Measurements from ENCODE around the gene GALNT14. TPM values are rescaled to one million over a fixed set of nuclear protein-coding genes. Genes with fewer than 3 reads are reported as not detected.
"Not testable (repeated sequence)": the region's sequence is repeated elsewhere in the genome, so short reads cannot be mapped to it uniquely, and the experiment has no call there.

The GALNT14 gene
- polyA plus RNA-seq = not detected

GRCh38 chr2:31138037-31138962, at the start of gene GALNT14:
Gene GALNT14 (minus strand): TSS chr2:31138440. CDS start chr2:31138086, 354 bp downstream.
- H3K36me3 Mint-ChIP-seq = no peaks in the 10 kb centered on the region
- no peak within 1 kb of the TSS for H3K27ac Mint-ChIP-seq
- no peak for DNase-seq
- H3K9me3 Mint-ChIP-seq = no peaks in the 10 kb centered on the region
- H3K27me3 Mint-ChIP-seq (ENCODE audit: low read depth in 3 of 3) = peaks cover 8 to 15% (median 14%) of the 10 kb centered on the region in 3 donors
- peak within 1 kb of the TSS in 4 of 5 donors; percentile 9 to 60 (median 12) for H3K4me3 Mint-ChIP-seq
- peaks cover 0 to 7% of the 10 kb centered on the region in 2 donors for H3K4me1 Mint-ChIP-seq

GRCh38 chr2:31187166-31187565, 48.9 kb upstream of the GALNT14 start:
- peaks cover 0 to 2% (median 0%) of the 10 kb centered on the region in 3 donors for H3K27me3 Mint-ChIP-seq (ENCODE audit: low read depth in 3 of 3)
- no peak overlapping the region for H3K4me3 Mint-ChIP-seq
- H3K36me3 Mint-ChIP-seq = no peaks in the 10 kb centered on the region
- DNase-seq = no peak
- no peak overlapping the region for H3K27ac Mint-ChIP-seq
- peaks cover 0 to 1% (median 0%) of the 10 kb centered on the region in 6 donors for H3K9me3 Mint-ChIP-seq
- no peaks in the 10 kb centered on the region for H3K4me1 Mint-ChIP-seq

GRCh38 chr2:31183973-31184372, 45.7 kb upstream of the GALNT14 start:
- H3K9me3 Mint-ChIP-seq; H3K4me1 Mint-ChIP-seq; DNase-seq; H3K4me3 Mint-ChIP-seq; H3K36me3 Mint-ChIP-seq; H3K27ac Mint-ChIP-seq; H3K27me3 Mint-ChIP-seq (ENCODE audit: low read depth in 3 of 3): not testable (repeated sequence)

GRCh38 chr2:31176742-31177141, 38.5 kb upstream of the GALNT14 start:
- Mint-ChIP-seq H3K27me3 (ENCODE audit: low read depth in 3 of 3) (peaks cover 2 to 9% (median 5%) of the 10 kb centered on the region in 3 donors), H3K4me3 (no peak overlapping the region), H3K9me3 (no peaks in the 10 kb centered on the region), H3K27ac (no peak overlapping the region), H3K4me1 (no peaks in the 10 kb centered on the region), H3K36me3 (no peaks in the 10 kb centered on the region)
- DNase-seq = no peak

- Mint-ChIP-seq H3K27ac (no peak overlapping the region), H3K36me3 (no peaks in the 10 kb centered on the region), H3K27me3 (ENCODE audit: low read depth in 3 of 3) (peaks cover 0 to 4% (median 0%) of the 10 kb centered on the region in 3 donors), H3K4me1 (no peaks in the 10 kb centered on the region), H3K4me3 (no peak overlapping the region), H3K9me3 (no peaks in the 10 kb centered on the region)
- DNase-seq = no peak
Measured at GRCh38 chr2:31171142-31171541, 32.9 kb upstream of the GALNT14 start.

- H3K36me3 Mint-ChIP-seq = no peaks in the 10 kb centered on the region
- H3K9me3 Mint-ChIP-seq = no peaks in the 10 kb centered on the region
- no peaks in the 10 kb centered on the region for H3K4me1 Mint-ChIP-seq
- DNase-seq = peak; percentile 29 to 34 (median 33)
- H3K4me3 Mint-ChIP-seq = no peak overlapping the region
- peaks cover 0 to 4% (median 0%) of the 10 kb centered on the region in 3 donors for H3K27me3 Mint-ChIP-seq (ENCODE audit: low read depth in 3 of 3)
- no peak overlapping the region for H3K27ac Mint-ChIP-seq
Measured at GRCh38 chr2:31170071-31170698, 31.9 kb upstream of the GALNT14 start.

GRCh38 chr2:31168291-31168690, 30.1 kb upstream of the GALNT14 start:
- Mint-ChIP-seq H3K4me1 (no peaks in the 10 kb centered on the region), H3K4me3 (no peak overlapping the region), H3K9me3 (no peaks in the 10 kb centered on the region), H3K36me3 (no peaks in the 10 kb centered on the region), H3K27ac (no peak overlapping the region), H3K27me3 (ENCODE audit: low read depth in 3 of 3) (peaks cover 0 to 3% (median 0%) of the 10 kb centered on the region in 3 donors)
- DNase-seq = no peak

GRCh38 chr2:31166925-31167324, 28.7 kb upstream of the GALNT14 start:
- peaks cover 0 to 3% (median 2%) of the 10 kb centered on the region in 3 donors for H3K27me3 Mint-ChIP-seq (ENCODE audit: low read depth in 3 of 3)
- H3K36me3 Mint-ChIP-seq = no peaks in the 10 kb centered on the region
- no peaks in the 10 kb centered on the region for H3K9me3 Mint-ChIP-seq
- H3K27ac Mint-ChIP-seq = no peak overlapping the region
- H3K4me1 Mint-ChIP-seq = no peaks in the 10 kb centered on the region
- DNase-seq = no peak
- no peak overlapping the region for H3K4me3 Mint-ChIP-seq

- Mint-ChIP-seq H3K36me3 (no peaks in the 10 kb centered on the region), H3K4me1 (no peaks in the 10 kb centered on the region), H3K27ac (no peak overlapping the region)
Measured at GRCh38 chr2:31163011-31163539, 24.8 kb upstream of the GALNT14 start.

GRCh38 chr2:31161637-31162036, 23.4 kb upstream of the GALNT14 start:
- no peaks in the 10 kb centered on the region for H3K36me3 Mint-ChIP-seq
- H3K9me3 Mint-ChIP-seq = no peaks in the 10 kb centered on the region

More at GRCh38 chr2:31163011-31163539, 24.8 kb upstream of the GALNT14 start:
- Mint-ChIP-seq H3K9me3 (no peaks in the 10 kb centered on the region), H3K27me3 (ENCODE audit: low read depth in 3 of 3) (peaks cover 0 to 2% (median 0%) of the 10 kb centered on the region in 3 donors), H3K4me3 (no peak overlapping the region)
- no peak for DNase-seq

GRCh38 chr2:31151501-31151900, 13.3 kb upstream of the GALNT14 start:
- Mint-ChIP-seq H3K4me3 (no peak overlapping the region), H3K36me3 (no peaks in the 10 kb centered on the region), H3K27me3 (ENCODE audit: low read depth in 3 of 3) (peaks cover 4 to 8% (median 7%) of the 10 kb centered on the region in 3 donors), H3K27ac (no peak overlapping the region), H3K9me3 (no peaks in the 10 kb centered on the region), H3K4me1 (no peaks in the 10 kb centered on the region)
- DNase-seq = no peak

More at GRCh38 chr2:31161637-31162036, 23.4 kb upstream of the GALNT14 start:
- Mint-ChIP-seq H3K27ac (no peak overlapping the region), H3K27me3 (ENCODE audit: low read depth in 3 of 3) (peaks cover 0 to 3% (median 0%) of the 10 kb centered on the region in 3 donors), H3K4me3 (no peak overlapping the region), H3K4me1 (no peaks in the 10 kb centered on the region)
- no peak for DNase-seq

- Mint-ChIP-seq H3K36me3 (no peaks in the 10 kb centered on the region), H3K4me3 (no peak overlapping the region), H3K27me3 (ENCODE audit: low read depth in 3 of 3) (peaks cover 3 to 7% (median 6%) of the 10 kb centered on the region in 3 donors), H3K27ac (no peak overlapping the region), H3K9me3 (no peaks in the 10 kb centered on the region), H3K4me1 (no peaks in the 10 kb centered on the region)
- no peak for DNase-seq
Measured at GRCh38 chr2:31150120-31150670, 12.0 kb upstream of the GALNT14 start.

GRCh38 chr2:31148514-31148913, 10.3 kb upstream of the GALNT14 start:
- Mint-ChIP-seq H3K4me3 (no peak overlapping the region), H3K4me1 (no peaks in the 10 kb centered on the region), H3K27ac (no peak overlapping the region), H3K36me3 (no peaks in the 10 kb centered on the region), H3K9me3 (no peaks in the 10 kb centered on the region), H3K27me3 (ENCODE audit: low read depth in 3 of 3) (peaks cover 6 to 11% (median 7%) of the 10 kb centered on the region in 3 donors)
- DNase-seq = no peak

- DNase-seq = no peak
- H3K4me3 Mint-ChIP-seq = no peak overlapping the region
- H3K9me3 Mint-ChIP-seq = no peaks in the 10 kb centered on the region
- no peaks in the 10 kb centered on the region for H3K36me3 Mint-ChIP-seq
- peaks cover 2 to 11% (median 5%) of the 10 kb centered on the region in 3 donors for H3K27me3 Mint-ChIP-seq (ENCODE audit: low read depth in 3 of 3)
- H3K4me1 Mint-ChIP-seq = no peaks in the 10 kb centered on the region
- H3K27ac Mint-ChIP-seq = no peak overlapping the region
Measured at GRCh38 chr2:31147645-31148044, 9.4 kb upstream of the GALNT14 start.
